H1 (cell line): ENCODE results near the gene BLOC1S4. TPM values are rescaled to one million over a fixed set of nuclear protein-coding genes. Genes with fewer than 3 reads are reported as not detected.

ENCODE experiments used
- CTCF ChIA-PET: fragments of 300-600 bp; sonication (Branson Sonifier 250); formaldehyde crosslinking; loops from one replicate; lab custom pipeline; 2021; ENCODE audit not compliant: partially characterized antibody; lab: Charles Lee
- POLR2A ChIA-PET: fragments of 300-600 bp; sonication (Branson Sonifier 250); formaldehyde crosslinking; loops from one replicate; lab custom pipeline; 2021; ENCODE audit warnings: inconsistent platforms; ENCODE audit not compliant: partially characterized antibody; lab: Charles Lee
- DNase-seq, 2 experiments: peaks; one replicate each; pipeline versions ENCODE4 v3.0.0 to v3.0.0-alpha.2; 2010 to 2022; ENCODE audit warnings: low spot score in 2 of 2, low read depth in 1 of 2, mixed read lengths in 1 of 2
- FAIRE-seq: peaks from 2 replicates; lab custom pipeline; 2011; peaks lifted over from hg19 to GRCh38; lab: Jason Lieb, UNC
- H2AFZ ChIP-seq: 2 replicates; pipeline ENCODE4 v1.8.1; 2012; ENCODE audit warnings: low read length, inconsistent platforms
- H2AK5ac ChIP-seq: 2 replicates; pipeline ENCODE4 v1.6.1; 2013; ENCODE audit warnings: low read depth, low read length
- H2BK120ac ChIP-seq: replicated peaks from 2 replicates; pipeline ENCODE3; 2013; ENCODE audit warnings: low read depth, low read length, inconsistent platforms
- H2BK12ac ChIP-seq: 2 replicates; pipeline ENCODE4 v1.6.1; 2013; ENCODE audit warnings: low read depth, low read length
- H2BK15ac ChIP-seq: 2 replicates; pipeline ENCODE4 v1.6.1; 2013; ENCODE audit warnings: low read length
- H2BK20ac ChIP-seq: 2 replicates; pipeline ENCODE4 v1.6.1; 2013; ENCODE audit warnings: low read length
- H2BK5ac ChIP-seq: 2 replicates; pipeline ENCODE4 v1.6.1; 2013; ENCODE audit warnings: low read depth, low read length
- H3K14ac ChIP-seq: 2 replicates; pipeline ENCODE4 v1.6.1; 2013; ENCODE audit warnings: inconsistent platforms; ENCODE audit not compliant: insufficient read length
- H3K18ac ChIP-seq: 2 replicates; pipeline ENCODE4 v1.6.1; 2013; ENCODE audit warnings: low read length; ENCODE audit errors: extremely low read depth
- H3K23ac ChIP-seq: 2 replicates; pipeline ENCODE4 v1.6.1; 2013; ENCODE audit warnings: inconsistent platforms; ENCODE audit not compliant: insufficient read length
- H3K23me2 ChIP-seq: 2 replicates; pipeline ENCODE4 v1.6.1; 2013; ENCODE audit warnings: low read depth, low read length
- H3K27ac ChIP-seq: 2 replicates; pipeline ENCODE4 v1.6.1; 2011; ENCODE audit warnings: low read depth, low read length, inconsistent platforms
- H3K27me3 ChIP-seq, 4 experiments: replicated peaks in 1 of 4; 1 replicate in 1 of 4; 2 replicates in 3 of 4; pipeline versions ENCODE4 v1.6.1 to v1.8.1; 2011 to 2013; ENCODE audit warnings: low read length in 3 of 4, mild to moderate bottlenecking in 3 of 4, inconsistent platforms in 2 of 4, mixed read lengths in 2 of 4, moderate library complexity in 1 of 4; ENCODE audit not compliant: control insufficient read depth in 3 of 4, insufficient read depth in 3 of 4; ENCODE audit errors: extremely low read depth in 1 of 4
- H3K36me3 ChIP-seq, 4 experiments: 2 replicates each; pipeline versions ENCODE4 v1.6.1 to v1.8.1; 2011 to 2013; ENCODE audit warnings: mild to moderate bottlenecking in 4 of 4, low read length in 3 of 4, moderate library complexity in 2 of 4, control low read depth in 1 of 4, inconsistent platforms in 1 of 4; ENCODE audit not compliant: insufficient read depth in 4 of 4, control insufficient read depth in 2 of 4
- H3K4ac ChIP-seq: replicated peaks from 2 replicates; pipeline ENCODE3; 2013; ENCODE audit warnings: low read length, low read depth, mixed read lengths, inconsistent platforms; ENCODE audit not compliant: insufficient read length
- H3K4me1 ChIP-seq, 4 experiments: replicated peaks in 1 of 4; 1 replicate in 1 of 4; 2 replicates in 3 of 4; pipeline versions ENCODE4 v1.6.1 to v1.8.1; 2011 to 2013; ENCODE audit warnings: low read length in 3 of 4, inconsistent platforms in 2 of 4, mixed read lengths in 1 of 4; ENCODE audit not compliant: insufficient read depth in 4 of 4, control insufficient read depth in 3 of 4
- H3K4me2 ChIP-seq, 2 experiments: 2 replicates each; pipeline versions ENCODE4 v1.6.1 to v1.8.1; 2011 to 2013; ENCODE audit warnings: low read depth in 2 of 2, low read length in 2 of 2, control low read depth in 1 of 2, inconsistent platforms in 1 of 2, mild to moderate bottlenecking in 1 of 2; ENCODE audit not compliant: insufficient read depth in 1 of 2
- H3K4me3 ChIP-seq, 4 experiments: fragments of 200-600, 300-600 bp in 1 of 4; sonication (generic), shearing (Covaris generic), sonication (Bioruptor Twin) in 1 of 4; 2 replicates each; pipeline versions ENCODE4 v1.5.1 to v1.8.1; 2011 to 2016; ENCODE audit warnings: low read length in 4 of 4, low read depth in 3 of 4, control low read depth in 2 of 4, inconsistent platforms in 2 of 4, mild to moderate bottlenecking in 2 of 4, mixed read lengths in 1 of 4, moderate library complexity in 1 of 4; ENCODE audit not compliant: insufficient read depth in 2 of 4; ENCODE audit errors: extremely low read depth in 1 of 4
- H3K56ac ChIP-seq: replicated peaks from 2 replicates; pipeline ENCODE3; 2013; ENCODE audit warnings: low read depth, mild to moderate bottlenecking, mixed read lengths, low read length, inconsistent platforms; ENCODE audit not compliant: insufficient read length
- H3K79me1 ChIP-seq: 2 replicates; pipeline ENCODE4 v1.6.1; 2013; ENCODE audit warnings: low read depth, low read length, control low read depth
- H3K79me2 ChIP-seq, 2 experiments: 2 replicates each; pipeline versions ENCODE4 v1.6.1 to v1.8.1; 2012 to 2013; ENCODE audit warnings: low read length in 2 of 2, mild to moderate bottlenecking in 2 of 2, inconsistent platforms in 1 of 2; ENCODE audit not compliant: insufficient read depth in 2 of 2, control insufficient read depth in 1 of 2
- H3K9ac ChIP-seq, 4 experiments: replicated peaks in 1 of 4; 1 replicate in 1 of 4; 2 replicates in 3 of 4; pipeline versions ENCODE4 v1.6.1 to v1.8.1; 2011 to 2013; ENCODE audit warnings: low read depth in 3 of 4, low read length in 3 of 4, control low read depth in 2 of 4, mild to moderate bottlenecking in 2 of 4, moderate library complexity in 2 of 4, inconsistent platforms in 1 of 4; ENCODE audit errors: extremely low read depth in 1 of 4
- H3K9me3 ChIP-seq, 2 experiments: 2 replicates each; pipeline versions ENCODE4 v1.6.1 to v1.8.1; 2012 to 2013; ENCODE audit warnings: mild to moderate bottlenecking in 2 of 2, moderate library complexity in 2 of 2, control low read depth in 1 of 2, inconsistent platforms in 1 of 2, low read depth in 1 of 2, low read length in 1 of 2, mixed read lengths in 1 of 2; ENCODE audit not compliant: insufficient read depth in 2 of 2
- H4K20me1 ChIP-seq, 2 experiments: replicated peaks in 1 of 2; 2 replicates each; pipeline versions ENCODE3 to v1.8.1; 2011 to 2013; ENCODE audit warnings: inconsistent platforms in 2 of 2, low read length in 2 of 2, mild to moderate bottlenecking in 1 of 2; ENCODE audit not compliant: insufficient read depth in 2 of 2, control insufficient read depth in 1 of 2
- H4K5ac ChIP-seq: 2 replicates; pipeline ENCODE4 v1.6.1; 2013; ENCODE audit warnings: low read length, low read depth, mixed read lengths, inconsistent platforms; ENCODE audit not compliant: insufficient read length
- H4K8ac ChIP-seq: 2 replicates; pipeline ENCODE4 v1.8.0; 2013; ENCODE audit warnings: mild to moderate bottlenecking, moderate library complexity, low read length, inconsistent platforms; ENCODE audit not compliant: insufficient read depth; ENCODE audit errors: extremely low read depth
- H4K91ac ChIP-seq: replicated peaks from 2 replicates; pipeline ENCODE3; 2013; ENCODE audit warnings: low read length, mixed read lengths, inconsistent platforms; ENCODE audit not compliant: insufficient read length
- RAD21 ChIP-seq, 2 experiments: IDR thresholded peaks in 1 of 2; conservative IDR thresholded peaks in 1 of 2; 2 replicates each; pipeline ENCODE4 v1.6.1; 2011; ENCODE audit warnings: low read depth in 2 of 2, low read length in 2 of 2, improper control_type of control experiment in 1 of 2, inconsistent platforms in 1 of 2, mild to moderate bottlenecking in 1 of 2, moderate library complexity in 1 of 2
- TAF1 ChIP-seq: IDR thresholded peaks from 2 replicates; pipeline ENCODE4 v1.6.1; 2011; ENCODE audit warnings: mild to moderate bottlenecking, low read depth, low read length
- WGBS, 2 experiments: shearing (Covaris generic) in 1 of 2; methylation state at CpG; one replicate each; pipeline versions ENCODE4 v1.1.6 to v1.1.7; 2013 to 2015; ENCODE audit warnings: low lambda C conversion rate in 2 of 2, mixed read lengths in 2 of 2, inconsistent platforms in 1 of 2, low coverage in 1 of 2, missing lambda C conversion rate in 1 of 2; ENCODE audit not compliant: insufficient replicate concordance in 2 of 2, insufficient coverage in 1 of 2, insufficient read length in 1 of 2; ENCODE audit errors: extremely low coverage in 1 of 2, missing lambda C conversion rate in 1 of 2; 5-methylcytosine and 5-hydroxymethylcytosine counted together
- polyA plus RNA-seq, 7 experiments: library from polyadenylated mRNA; depleted of rRNA in 3 of 7; stranded (reverse) in 5 of 7; unstranded in 2 of 7; fragments of >200 nt in 5 of 7; fragments of 200-250 nt in 2 of 7; gene quantifications; 1 replicate in 5 of 7; 2 replicates in 1 of 7; 4 replicates in 1 of 7; pipeline versions ENCODE4 v1.2.1 to v1.2.3, GENCODE V29; 2011 to 2013; ENCODE audit warnings: missing spikeins in 2 of 7, mixed read lengths in 2 of 7
- total RNA-seq: library from RNA; stranded (reverse); fragmentation: NEBNext Ultra II Directional; extraction: Animal tissue kit (Norgen Biotek cat#: 25700); gene quantifications from 2 replicates; pipeline ENCODE4 v1.2.1, GENCODE V29; 2021

BLOC1S4 gene
- total and polyA plus RNA-seq, 2 of the 8 experiments (the other 6 are each of a cell fraction or from before 2014, with no cell fraction given) = 19.1 to 27.8 TPM

GRCh38 chr4:6742989-6743388 is 27.0 kb downstream of the BLOC1S4 start:
- no peak overlapping the region for H2BK5ac ChIP-seq
- peaks cover 0 to 3% of the 10 kb centered on the region in 2 experiments; a peak in 1 of 4 replicates for H3K9me3 ChIP-seq
- DNase-seq = no peak
- no peak overlapping the region for H3K23ac ChIP-seq
- no peak overlapping the region for H3K14ac ChIP-seq
- no peak overlapping the region for H4K5ac ChIP-seq
- H4K20me1 ChIP-seq = no peaks in the 10 kb centered on the region
- no peak overlapping the region for H4K91ac ChIP-seq
- H3K79me2 ChIP-seq = no peaks in the 10 kb centered on the region
- no peak overlapping the region for H2BK15ac ChIP-seq
- no peak overlapping the region for H3K9ac ChIP-seq
- no peak overlapping the region for H3K56ac ChIP-seq
- H3K27ac ChIP-seq = no peak overlapping the region
- no peak overlapping the region for H3K4ac ChIP-seq
- H2BK120ac ChIP-seq = no peak overlapping the region
- CTCF ChIA-PET = interaction anchor here (1.0 to 1.9 kb wide), 3 partner anchors 8 to 130 kb away, joined by 4 to 7 read pairs (median 4); no protein-coding TSS in a partner anchor
- POLR2A ChIA-PET = no interaction called here
- no peak overlapping the region for H4K8ac ChIP-seq
- no peak for TF ChIP-seq TAF1
- TF ChIP-seq RAD21 (IDR thresholded peaks at IDR 0.05 in 1 of 2, conservative IDR thresholded peaks at IDR 0.05 in 1 of 2; ENCODE audit: low read depth in 2 of 2, low read length in 2 of 2) = 0 out of 4 replicates have a peak, but pooled peaks of 1 of the 2 experiments have one; percentile 15
- no peak overlapping the region for H3K4me3 ChIP-seq
- H2BK20ac ChIP-seq = no peak overlapping the region
- H3K23me2 ChIP-seq = no peaks in the 10 kb centered on the region
- no peaks in the 10 kb centered on the region for H3K4me1 ChIP-seq
- H3K79me1 ChIP-seq = no peaks in the 10 kb centered on the region
- 83% methylated on average over 10 of the region's 11 CpGs; no CpG with 5 or more reads in 1 of the 2 experiments for WGBS, 2 experiments
- no peak overlapping the region for H3K4me2 ChIP-seq
- no peaks in the 10 kb centered on the region for H3K36me3 ChIP-seq
- no peak overlapping the region for H2AFZ ChIP-seq
- no peaks in the 10 kb centered on the region for H3K27me3 ChIP-seq
- no peak for FAIRE-seq
- H2BK12ac ChIP-seq = no peak overlapping the region
- no peak overlapping the region for H3K18ac ChIP-seq
- no peak overlapping the region for H2AK5ac ChIP-seq
